Activated CD4-positive, alpha-beta T cell treated with anti-CD3 and anti-CD28 coated beads, Interleukin-2, Interleukin-6, amounts not matched to agents 100 ng/mL and 50 ng/mL, durations not matched to agents 16 hours and 8 hours (primary cell): ENCODE data around the gene LPIN2.
A peak's percentile ranks its signal among the peaks of the same experiment; 100 is the strongest.

Source experiments
- DNase-seq: peaks from one replicate; pipeline ENCODE4 v3.0.0-alpha.2; 2020

Gene LPIN2

GRCh38 chr18:2998644-2999043 lies 14.3 kb downstream of the LPIN2 start:
- DNase-seq = peak; percentile 46

- peak; percentile 38 for DNase-seq
These were observed 14.9 kb downstream of the LPIN2 start for GRCh38 chr18:2997846-2998564.

- peak; percentile 49 for DNase-seq
These were observed 15.5 kb downstream of the LPIN2 start for GRCh38 chr18:2997429-2997828.

- DNase-seq = peak; percentile 79
These were observed 18.1 kb downstream of the LPIN2 start for GRCh38 chr18:2994603-2995432.

- no peak for DNase-seq
These were observed 18.8 kb downstream of the LPIN2 start for GRCh38 chr18:2994020-2994589.

- peak; percentile 60 for DNase-seq
These were observed 19.7 kb downstream of the LPIN2 start for GRCh38 chr18:2992995-2993877.

GRCh38 chr18:2990956-2991640 lies 21.8 kb downstream of the LPIN2 start:
- no peak for DNase-seq

GRCh38 chr18:2987876-2988790 lies 24.8 kb downstream of the LPIN2 start:
- no peak for DNase-seq

- no peak for DNase-seq
These were observed 26.6 kb downstream of the LPIN2 start for GRCh38 chr18:2986150-2986865.

- peak; percentile 70 for DNase-seq
These were observed 27.3 kb downstream of the LPIN2 start for GRCh38 chr18:2985628-2986027.

- DNase-seq = no peak
These were observed 28.2 kb downstream of the LPIN2 start for GRCh38 chr18:2984703-2985261.

- DNase-seq = no peak
These were observed 28.9 kb downstream of the LPIN2 start for GRCh38 chr18:2984091-2984490.

GRCh38 chr18:2983296-2983695 lies 29.6 kb downstream of the LPIN2 start:
- DNase-seq = no peak

GRCh38 chr18:2982452-2983269 lies 30.3 kb downstream of the LPIN2 start:
- no peak for DNase-seq

- DNase-seq = no peak
These were observed 30.9 kb downstream of the LPIN2 start for GRCh38 chr18:2982022-2982421.

GRCh38 chr18:2981212-2981728 lies 31.7 kb downstream of the LPIN2 start:
- peak; percentile 50 for DNase-seq

- DNase-seq = no peak
These were observed 32.8 kb downstream of the LPIN2 start for GRCh38 chr18:2979871-2980790.

GRCh38 chr18:2979129-2979528 lies 33.8 kb downstream of the LPIN2 start:
- DNase-seq = no peak
